HG02943 (cell line): ENCODE measurements around the gene GNPTAB.
"Not testable (repeated sequence)": the region's sequence is repeated elsewhere in the genome, so short reads cannot be mapped to it uniquely, and the experiment has no call there.

Source experiments
- ATAC-seq: cut with Tn5 transposase; IDR thresholded peaks from one replicate; pipeline ENCODE4 v1.9.1; 2021; ENCODE audit warnings: mild to moderate bottlenecking, low read depth, moderate library complexity; ENCODE audit not compliant: unreplicated experiment

GNPTAB gene

GRCh38 chr12:101740980-101741379, 89.8 kb downstream of the GNPTAB start:
- no peak for ATAC-seq

- no peak for ATAC-seq
These were observed 90.2 kb downstream of the GNPTAB start for GRCh38 chr12:101740566-101740965.

GRCh38 chr12:101738920-101739665, 91.7 kb downstream of the GNPTAB start, which contains the start of gene SYCP3:
TSS of gene SYCP3 (minus strand) at chr12:101739462. CDS start at chr12:101737935, 1,527 bp downstream.
- ATAC-seq = no peak

GRCh38 chr12:101737476-101737875, 93.3 kb downstream of the GNPTAB start:
- no peak for ATAC-seq

- not testable (repeated sequence) for ATAC-seq
These were observed 96.3 kb downstream of the GNPTAB start for GRCh38 chr12:101734482-101734881.

GRCh38 chr12:101733166-101733565, 97.6 kb downstream of the GNPTAB start:
- no peak for ATAC-seq

GRCh38 chr12:101732318-101732717, 98.4 kb downstream of the GNPTAB start:
- no peak for ATAC-seq

GRCh38 chr12:101729842-101730241, 100.9 kb downstream of the GNPTAB start:
- ATAC-seq = no peak

- no peak for ATAC-seq
These were observed 103.7 kb downstream of the GNPTAB start for GRCh38 chr12:101727098-101727497.

- no peak for ATAC-seq
These were observed 108.4 kb downstream of the GNPTAB start for GRCh38 chr12:101722392-101722791.

GRCh38 chr12:101720118-101720517, 110.6 kb downstream of the GNPTAB start:
- no peak for ATAC-seq

- ATAC-seq = no peak
These were observed 111.2 kb downstream of the GNPTAB start for GRCh38 chr12:101719566-101719965.

- ATAC-seq = no peak
These were observed 115.8 kb downstream of the GNPTAB start for GRCh38 chr12:101714877-101715444.

GRCh38 chr12:101713930-101714329, 116.8 kb downstream of the GNPTAB start:
- ATAC-seq = no peak

GRCh38 chr12:101713059-101713682, 117.6 kb downstream of the GNPTAB start:
- ATAC-seq = no peak

GRCh38 chr12:101710288-101710687, 120.5 kb downstream of the GNPTAB start:
- ATAC-seq = no peak

- no peak for ATAC-seq
These were observed 123.5 kb downstream of the GNPTAB start for GRCh38 chr12:101707131-101707782.

- no peak for ATAC-seq
These were observed 124.4 kb downstream of the GNPTAB start for GRCh38 chr12:101706403-101706802.

- no peak for ATAC-seq
These were observed 127.3 kb downstream of the GNPTAB start for GRCh38 chr12:101703487-101703886.

GRCh38 chr12:101700299-101700820, 130.4 kb downstream of the GNPTAB start:
- no peak for ATAC-seq

- ATAC-seq = no peak
These were observed 131.9 kb downstream of the GNPTAB start for GRCh38 chr12:101698800-101699347.
